ENCODE measurements around the gene SKOR2. TPM values are rescaled to one million over a fixed set of nuclear protein-coding genes. Genes with fewer than 3 reads are reported as not detected.

SKOR2 gene
- total RNA-seq, 1 experiment from 2014 or later = not detected

GRCh38 chr18:47264308-47264700 lies 12.8 kb upstream of the SKOR2 start:
- POLR2A ChIA-PET = no interaction called here
- TF ChIP-seq SIN3A (IDR thresholded peaks at IDR 0.05; ENCODE audit: borderline replicate concordance, insufficient read depth, low read depth, low read length) = no peak
- TF ChIP-seq POLR2AphosphoS5 (IDR thresholded peaks at IDR 0.05; ENCODE audit: low read depth, low read length) = no peak
- TF ChIP-seq REST (IDR thresholded peaks at IDR 0.05; ENCODE audit: insufficient read depth in 1 of 2, low read depth in 2 of 2, low read length in 1 of 2) = no peak
- TF ChIP-seq CTCF (IDR thresholded peaks at IDR 0.05) = no peak
- TF ChIP-seq TCF7L2 (IDR thresholded peaks at IDR 0.05; ENCODE audit: low read depth, low read length) = no peak
- CTCF ChIA-PET = no interaction called here
- no TSS peak for BruUV-seq (replicated peaks)
- DNase-seq (ENCODE audit: low read depth, low spot score) = no peak
- no peak overlapping the region for H3K4me3 ChIP-seq (ENCODE audit: low read depth in 2 of 2, low read length in 2 of 2)
- H3K27ac ChIP-seq (ENCODE audit: low read length) = no peak overlapping the region
- H3K27me3 ChIP-seq (ENCODE audit: control insufficient read depth, insufficient read depth, low read length) = no peaks in the 10 kb centered on the region
- no peaks in the 10 kb centered on the region for H3K4me1 ChIP-seq (ENCODE audit: control insufficient read depth, insufficient read depth, low read length)
- no peak for ATAC-seq
- no peaks in the 10 kb centered on the region for H3K36me3 ChIP-seq (ENCODE audit: control insufficient read depth, insufficient read depth, low read length)
- in situ Hi-C loops (cut with HindIII; ENCODE audit: low pct_unique_long_range_greater_than_20kb, low sequenced_read_pairs) = no loop called here
- intact Hi-C loops (cut with micrococcal nuclease; ENCODE audit: unreplicated experiment) = no loop called here
- H3K9me3 ChIP-seq (ENCODE audit: control insufficient read depth, insufficient read depth, low read depth, low read length) = no peaks in the 10 kb centered on the region

- POLR2A ChIA-PET = no interaction called here
- CTCF ChIA-PET = no interaction called here
- intact Hi-C loops (cut with micrococcal nuclease; ENCODE audit: unreplicated experiment) = no loop called here
- Histone ChIP-seq H3K4me3 (ENCODE audit: low read depth in 2 of 2, low read length in 2 of 2) (no peak overlapping the region), H3K27ac (ENCODE audit: low read length) (no peak overlapping the region), H3K9me3 (ENCODE audit: control insufficient read depth, insufficient read depth, low read depth, low read length) (no peaks in the 10 kb centered on the region), H3K27me3 (ENCODE audit: control insufficient read depth, insufficient read depth, low read length) (no peaks in the 10 kb centered on the region), H3K4me1 (ENCODE audit: control insufficient read depth, insufficient read depth, low read length) (no peaks in the 10 kb centered on the region), H3K36me3 (ENCODE audit: control insufficient read depth, insufficient read depth, low read length) (no peaks in the 10 kb centered on the region)
- TF ChIP-seq CTCF (IDR thresholded peaks at IDR 0.05) (no peak), REST (IDR thresholded peaks at IDR 0.05; ENCODE audit: insufficient read depth in 1 of 2, low read depth in 2 of 2, low read length in 1 of 2) (no peak), TCF7L2 (IDR thresholded peaks at IDR 0.05; ENCODE audit: low read depth, low read length) (no peak), POLR2AphosphoS5 (IDR thresholded peaks at IDR 0.05; ENCODE audit: low read depth, low read length) (no peak), SIN3A (IDR thresholded peaks at IDR 0.05; ENCODE audit: borderline replicate concordance, insufficient read depth, low read depth, low read length) (no peak)
- ATAC-seq (no peak), DNase-seq (ENCODE audit: low read depth, low spot score) (no peak)
- in situ Hi-C loops (cut with HindIII; ENCODE audit: low pct_unique_long_range_greater_than_20kb, low sequenced_read_pairs) = no loop called here
- no TSS peak for BruUV-seq (replicated peaks)
Observed at GRCh38 chr18:47263430-47264307, 12.2 kb upstream of the SKOR2 start.
